ENCODE data around the gene WNT4.

Gene WNT4

GRCh38 chr1:22189619-22190018 lies 46.7 kb upstream of the WNT4 start:
- Histone ChIP-seq H3K4me2 (ENCODE audit: low read length) (no peak overlapping the region), H3K79me2 (ENCODE audit: control insufficient read depth, low read length) (no peaks in the 10 kb centered on the region), H3K9me3 (ENCODE audit: control insufficient read depth, insufficient read depth, low read length) (no peaks in the 10 kb centered on the region), H3K9me2 (replicated peaks; ENCODE audit: control insufficient read depth, low read length) (no peaks in the 10 kb centered on the region), H3K27me3 (ENCODE audit: control insufficient read depth, low read length) (no peaks in the 10 kb centered on the region), H3K4me1 (ENCODE audit: control insufficient read depth, low read length) (no peaks in the 10 kb centered on the region), H3K4me3 (ENCODE audit: low read length) (no peak overlapping the region), H3F3A (ENCODE audit: control insufficient read depth, insufficient read depth) (no peaks in the 10 kb centered on the region), H3K27ac (ENCODE audit: low read depth, low read length) (no peak overlapping the region), H4K20me1 (ENCODE audit: control insufficient read depth, insufficient read depth, low read depth, low read length) (no peaks in the 10 kb centered on the region), H3K36me3 (ENCODE audit: control insufficient read depth, low read length) (no peaks in the 10 kb centered on the region)
- TF ChIP-seq EZH2phosphoT487 (IDR thresholded peaks at IDR 0.05; ENCODE audit: borderline replicate concordance, low read length): no peak
- no peak for TF ChIP-seq CTCF (IDR thresholded peaks at IDR 0.05; ENCODE audit: low read depth, low read length, poor library complexity, severe bottlenecking)

- no peak overlapping the region for H3K27ac ChIP-seq (ENCODE audit: low read depth, low read length)
- H3K27me3 ChIP-seq (ENCODE audit: control insufficient read depth, low read length): peaks cover 2% of the 10 kb centered on the region; the same call in 1 of the 2 replicates
- H3K36me3 ChIP-seq (ENCODE audit: control insufficient read depth, low read length): no peaks in the 10 kb centered on the region
Measured at GRCh38 chr1:22188914-22189313, 46.0 kb upstream of the WNT4 start.

GRCh38 chr1:22188436-22188835 lies 45.5 kb upstream of the WNT4 start:
- Histone ChIP-seq H3K4me2 (ENCODE audit: low read length) (no peak overlapping the region), H3K9me3 (ENCODE audit: control insufficient read depth, insufficient read depth, low read length) (no peaks in the 10 kb centered on the region), H3K27ac (ENCODE audit: low read depth, low read length) (no peak overlapping the region), H3K79me2 (ENCODE audit: control insufficient read depth, low read length) (no peaks in the 10 kb centered on the region), H3K4me1 (ENCODE audit: control insufficient read depth, low read length) (no peaks in the 10 kb centered on the region), H3K4me3 (ENCODE audit: low read length) (no peak overlapping the region), H3F3A (ENCODE audit: control insufficient read depth, insufficient read depth) (no peaks in the 10 kb centered on the region), H3K36me3 (ENCODE audit: control insufficient read depth, low read length) (no peaks in the 10 kb centered on the region), H3K27me3 (ENCODE audit: control insufficient read depth, low read length) (peaks cover 2% of the 10 kb centered on the region; the same call in 1 of the 2 replicates), H4K20me1 (ENCODE audit: control insufficient read depth, insufficient read depth, low read depth, low read length) (no peaks in the 10 kb centered on the region), H3K9me2 (replicated peaks; ENCODE audit: control insufficient read depth, low read length) (no peaks in the 10 kb centered on the region)
- TF ChIP-seq CTCF (IDR thresholded peaks at IDR 0.05; ENCODE audit: low read depth, low read length, poor library complexity, severe bottlenecking) (no peak), EZH2phosphoT487 (IDR thresholded peaks at IDR 0.05; ENCODE audit: borderline replicate concordance, low read length) (no peak)

More at GRCh38 chr1:22188914-22189313, 46.0 kb upstream of the WNT4 start:
- Histone ChIP-seq H3K79me2 (ENCODE audit: control insufficient read depth, low read length) (no peaks in the 10 kb centered on the region), H3K9me3 (ENCODE audit: control insufficient read depth, insufficient read depth, low read length) (no peaks in the 10 kb centered on the region), H3K4me3 (ENCODE audit: low read length) (no peak overlapping the region), H3K4me2 (ENCODE audit: low read length) (no peak overlapping the region), H3K4me1 (ENCODE audit: control insufficient read depth, low read length) (no peaks in the 10 kb centered on the region), H3K9me2 (replicated peaks; ENCODE audit: control insufficient read depth, low read length) (no peaks in the 10 kb centered on the region), H4K20me1 (ENCODE audit: control insufficient read depth, insufficient read depth, low read depth, low read length) (no peaks in the 10 kb centered on the region), H3F3A (ENCODE audit: control insufficient read depth, insufficient read depth) (no peaks in the 10 kb centered on the region)
- TF ChIP-seq CTCF (IDR thresholded peaks at IDR 0.05; ENCODE audit: low read depth, low read length, poor library complexity, severe bottlenecking) (no peak), EZH2phosphoT487 (IDR thresholded peaks at IDR 0.05; ENCODE audit: borderline replicate concordance, low read length) (no peak)

All from DOHH2 (cell line).